Liver (tissue), 9 donors: ENCODE measurements around the gene TRPM6. TPM values are rescaled to one million over a fixed set of nuclear protein-coding genes. Genes with fewer than 3 reads are reported as not detected.

Experiments
- DNase-seq: peaks from one replicate; pipeline ENCODE4 v3.0.0-alpha.2; 2017; ENCODE audit warnings: low spot score
- H3K27ac ChIP-seq, 2 donors: one replicate each; pipeline ENCODE4 v1.7.0; 2013; ENCODE audit warnings: inconsistent platforms in 2 of 2, low read length in 2 of 2, control low read depth in 1 of 2, low read depth in 1 of 2, mild to moderate bottlenecking in 1 of 2
- H3K27me3 ChIP-seq, 4 donors: one replicate each; pipeline versions ENCODE4 v1.6.1 to v1.7.0; 2013; ENCODE audit warnings: low read length in 3 of 4, inconsistent platforms in 1 of 4, mild to moderate bottlenecking in 1 of 4, moderate library complexity in 1 of 4; ENCODE audit not compliant: control insufficient read depth in 4 of 4, insufficient read depth in 4 of 4
- H3K36me3 ChIP-seq, 4 donors: one replicate each; pipeline versions ENCODE4 v1.6.1 to v1.7.0; 2013; ENCODE audit warnings: low read length in 3 of 4, mild to moderate bottlenecking in 3 of 4, low read depth in 1 of 4, moderate library complexity in 1 of 4; ENCODE audit not compliant: control insufficient read depth in 4 of 4, insufficient read depth in 3 of 4
- H3K4me1 ChIP-seq, 4 donors: one replicate each; pipeline versions ENCODE4 v1.6.1 to v1.7.0; 2013; ENCODE audit warnings: low read length in 3 of 4, mild to moderate bottlenecking in 3 of 4, moderate library complexity in 1 of 4; ENCODE audit not compliant: control insufficient read depth in 4 of 4, insufficient read depth in 4 of 4
- H3K4me3 ChIP-seq, 3 donors: one replicate each; pipeline versions ENCODE4 v1.6.1 to v1.7.0; 2013; ENCODE audit warnings: low read length in 3 of 3, control low read depth in 1 of 3, low read depth in 1 of 3, mild to moderate bottlenecking in 1 of 3
- H3K9ac ChIP-seq, 2 donors: one replicate each; pipeline ENCODE4 v1.7.0; 2013; ENCODE audit warnings: low read length in 2 of 2, mild to moderate bottlenecking in 2 of 2, moderate library complexity in 2 of 2, control low read depth in 1 of 2, low read depth in 1 of 2
- H3K9me3 ChIP-seq, 4 donors: one replicate each; pipeline versions ENCODE4 v1.6.1 to v1.7.0; 2013; ENCODE audit warnings: low read length in 3 of 4; ENCODE audit not compliant: control insufficient read depth in 4 of 4
- EGR1 ChIP-seq, 2 donors: IDR thresholded peaks; 2 replicates each; pipeline ENCODE4 v1.6.1; 2016 to 2018; ENCODE audit warnings: antibody characterized with exemption in 2 of 2, low read depth in 2 of 2
- FOXA1 ChIP-seq: IDR thresholded peaks from 2 replicates; pipeline ENCODE4 v1.6.1; 2016; ENCODE audit warnings: antibody characterized with exemption
- FOXA2 ChIP-seq: IDR thresholded peaks from 2 replicates; pipeline ENCODE4 v1.6.1; 2016; ENCODE audit warnings: antibody characterized with exemption
- GABPA ChIP-seq, 2 donors: IDR thresholded peaks in 1 of 2; conservative IDR thresholded peaks in 1 of 2; 2 replicates each; pipeline ENCODE4 v1.6.1; 2016; ENCODE audit warnings: antibody characterized with exemption in 2 of 2, mild to moderate bottlenecking in 1 of 2, moderate library complexity in 1 of 2
- HNF4A ChIP-seq, 2 donors: conservative IDR thresholded peaks; 2 replicates each; pipeline ENCODE4 v1.6.1; 2016; ENCODE audit warnings: antibody characterized with exemption in 2 of 2, mild to moderate bottlenecking in 2 of 2
- HNF4G ChIP-seq: IDR thresholded peaks from 2 replicates; pipeline ENCODE4 v1.6.1; 2016; ENCODE audit warnings: antibody characterized with exemption
- JUND ChIP-seq, 2 donors: IDR thresholded peaks; 2 replicates each; pipeline ENCODE4 v1.6.1; 2016; ENCODE audit warnings: antibody characterized with exemption in 2 of 2
- NR2F2 ChIP-seq: IDR thresholded peaks from 2 replicates; pipeline ENCODE4 v1.6.1; 2016; ENCODE audit warnings: antibody characterized with exemption
- RAD21 ChIP-seq, 2 donors: IDR thresholded peaks; 2 replicates each; pipeline ENCODE4 v1.6.1; 2016; ENCODE audit warnings: antibody characterized with exemption in 2 of 2, mild to moderate bottlenecking in 2 of 2
- RXRA ChIP-seq, 2 donors: IDR thresholded peaks; 2 replicates each; pipeline ENCODE4 v1.6.1; 2017 to 2018; ENCODE audit warnings: antibody characterized with exemption in 2 of 2, mild to moderate bottlenecking in 1 of 2
- SP1 ChIP-seq: IDR thresholded peaks from 2 replicates; pipeline ENCODE4 v1.6.1; 2018; ENCODE audit warnings: antibody characterized with exemption, mild to moderate bottlenecking
- TAF1 ChIP-seq: conservative IDR thresholded peaks from 2 replicates; pipeline ENCODE4 v1.6.1; 2016; ENCODE audit warnings: antibody characterized with exemption, mild to moderate bottlenecking
- YY1 ChIP-seq: IDR thresholded peaks from 2 replicates; pipeline ENCODE4 v1.6.1; 2016; ENCODE audit warnings: antibody characterized with exemption, mild to moderate bottlenecking
- WGBS: extraction: QIAGEN DNeasy Blood & Tissue Kit; methylation state at CpG from one replicate; pipeline ENCODE4 v1.1.7; 2013; 5-methylcytosine and 5-hydroxymethylcytosine counted together
- polyA plus RNA-seq, 2 donors: library from polyadenylated mRNA; stranded (reverse) in 1 of 2; unstranded in 1 of 2; fragments of 200-250 nt in 1 of 2; fragments of >200 nt in 1 of 2; fragmentation: Nextera tagmentation in 1 of 2; extraction: Ambion mirVana in 1 of 2; gene quantifications; one replicate each; pipeline versions ENCODE4 v1.2.1 to v1.2.3, GENCODE V29; 2013 to 2015
- total RNA-seq, 2 donors: library from RNA; depleted of rRNA; stranded (reverse); fragments of >200 nt; gene quantifications; one replicate each; pipeline ENCODE4 v1.2.3, GENCODE V29; 2014
- TF ChIP-seq, protein P1 (sequence below): IDR thresholded peaks from 2 replicates; pipeline ENCODE4 v1.6.1; 2016; ENCODE audit warnings: antibody characterized with exemption
- TF ChIP-seq, protein P2 (sequence below): IDR thresholded peaks from 2 replicates; pipeline ENCODE4 v1.6.1; 2016; ENCODE audit warnings: antibody characterized with exemption, mild to moderate bottlenecking
- TF ChIP-seq, protein P3 (sequence below): IDR thresholded peaks from 2 replicates; pipeline ENCODE4 v1.6.1; 2016; ENCODE audit warnings: antibody characterized with exemption
- TF ChIP-seq, protein P4 (sequence below): IDR thresholded peaks from 2 replicates; pipeline ENCODE4 v1.6.1; 2016; ENCODE audit warnings: antibody characterized with exemption
- TF ChIP-seq, protein P5 (sequence below): fragments of 150-350 bp; IDR thresholded peaks from 2 replicates; pipeline ENCODE4 v1.5.1; 2017; ENCODE audit warnings: improper control_type of control experiment, low read depth, low read length; ENCODE audit not compliant: missing input control
- donor health status: healthy.
- donor health status: healthy.
- donor health status: healthy.
- donor health status: healthy.
- donor health status: healthy.

TRPM6 gene
- total and polyA plus RNA-seq, 4 donors = 0.05 to 0.67 (median 0.10) TPM

DNA sequence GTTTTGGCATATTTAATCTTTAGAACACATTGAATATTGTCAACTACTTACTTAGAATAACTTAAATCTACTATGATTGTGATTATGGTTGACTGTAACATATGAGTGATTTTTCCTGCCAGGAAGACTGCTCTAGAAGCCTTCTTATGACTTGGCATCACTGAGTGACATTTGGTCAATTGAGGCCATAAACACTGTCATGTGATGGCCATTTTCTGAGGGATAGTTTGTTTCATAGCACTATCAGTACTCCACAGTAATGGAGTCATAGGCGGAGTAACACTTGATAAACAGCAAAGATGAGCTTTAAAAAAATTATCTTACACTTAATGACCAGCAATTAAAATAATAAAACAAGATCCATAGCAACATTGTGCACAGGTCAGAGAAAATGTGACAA is 34.0 kb upstream of the TRPM6 start:
- no peaks in the 10 kb centered on the region for H3K9me3 ChIP-seq
- 42% methylated on average over 1 of the region's 1 CpG for WGBS
- no peak overlapping the region for H3K27ac ChIP-seq
- H3K4me3 ChIP-seq = no peak overlapping the region
- no peaks in the 10 kb centered on the region for H3K27me3 ChIP-seq
- H3K9ac ChIP-seq = no peak overlapping the region
- no peak for DNase-seq
- no peaks in the 10 kb centered on the region for H3K36me3 ChIP-seq
- H3K4me1 ChIP-seq = no peaks in the 10 kb centered on the region
- TF ChIP-seq TAF1 = no peak
- TF ChIP-seq RAD21 (IDR thresholded peaks at IDR 0.05) = no peak
- no peak for TF ChIP-seq JUND (IDR thresholded peaks at IDR 0.05)
- no peak for TF ChIP-seq FOXA1
- no peak for TF ChIP-seq HNF4A (conservative IDR thresholded peaks at IDR 0.05)
- no peak for TF ChIP-seq GABPA (IDR thresholded peaks at IDR 0.05 in 1 of 2, conservative IDR thresholded peaks at IDR 0.05 in 1 of 2)
- TF ChIP-seq, protein P1, sequence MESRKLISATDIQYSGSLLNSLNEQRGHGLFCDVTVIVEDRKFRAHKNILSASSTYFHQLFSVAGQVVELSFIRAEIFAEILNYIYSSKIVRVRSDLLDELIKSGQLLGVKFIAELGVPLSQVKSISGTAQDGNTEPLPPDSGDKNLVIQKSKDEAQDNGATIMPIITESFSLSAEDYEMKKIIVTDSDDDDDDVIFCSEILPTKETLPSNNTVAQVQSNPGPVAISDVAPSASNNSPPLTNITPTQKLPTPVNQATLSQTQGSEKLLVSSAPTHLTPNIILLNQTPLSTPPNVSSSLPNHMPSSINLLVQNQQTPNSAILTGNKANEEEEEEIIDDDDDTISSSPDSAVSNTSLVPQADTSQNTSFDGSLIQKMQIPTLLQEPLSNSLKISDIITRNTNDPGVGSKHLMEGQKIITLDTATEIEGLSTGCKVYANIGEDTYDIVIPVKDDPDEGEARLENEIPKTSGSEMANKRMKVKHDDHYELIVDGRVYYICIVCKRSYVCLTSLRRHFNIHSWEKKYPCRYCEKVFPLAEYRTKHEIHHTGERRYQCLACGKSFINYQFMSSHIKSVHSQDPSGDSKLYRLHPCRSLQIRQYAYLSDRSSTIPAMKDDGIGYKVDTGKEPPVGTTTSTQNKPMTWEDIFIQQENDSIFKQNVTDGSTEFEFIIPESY = no peak
- no peak for TF ChIP-seq EGR1 (IDR thresholded peaks at IDR 0.05; ENCODE audit: low read depth in 2 of 2)
- TF ChIP-seq FOXA2 = no peak
- no peak for TF ChIP-seq SP1
- TF ChIP-seq RXRA (IDR thresholded peaks at IDR 0.05) = no peak
- TF ChIP-seq, protein P2, sequence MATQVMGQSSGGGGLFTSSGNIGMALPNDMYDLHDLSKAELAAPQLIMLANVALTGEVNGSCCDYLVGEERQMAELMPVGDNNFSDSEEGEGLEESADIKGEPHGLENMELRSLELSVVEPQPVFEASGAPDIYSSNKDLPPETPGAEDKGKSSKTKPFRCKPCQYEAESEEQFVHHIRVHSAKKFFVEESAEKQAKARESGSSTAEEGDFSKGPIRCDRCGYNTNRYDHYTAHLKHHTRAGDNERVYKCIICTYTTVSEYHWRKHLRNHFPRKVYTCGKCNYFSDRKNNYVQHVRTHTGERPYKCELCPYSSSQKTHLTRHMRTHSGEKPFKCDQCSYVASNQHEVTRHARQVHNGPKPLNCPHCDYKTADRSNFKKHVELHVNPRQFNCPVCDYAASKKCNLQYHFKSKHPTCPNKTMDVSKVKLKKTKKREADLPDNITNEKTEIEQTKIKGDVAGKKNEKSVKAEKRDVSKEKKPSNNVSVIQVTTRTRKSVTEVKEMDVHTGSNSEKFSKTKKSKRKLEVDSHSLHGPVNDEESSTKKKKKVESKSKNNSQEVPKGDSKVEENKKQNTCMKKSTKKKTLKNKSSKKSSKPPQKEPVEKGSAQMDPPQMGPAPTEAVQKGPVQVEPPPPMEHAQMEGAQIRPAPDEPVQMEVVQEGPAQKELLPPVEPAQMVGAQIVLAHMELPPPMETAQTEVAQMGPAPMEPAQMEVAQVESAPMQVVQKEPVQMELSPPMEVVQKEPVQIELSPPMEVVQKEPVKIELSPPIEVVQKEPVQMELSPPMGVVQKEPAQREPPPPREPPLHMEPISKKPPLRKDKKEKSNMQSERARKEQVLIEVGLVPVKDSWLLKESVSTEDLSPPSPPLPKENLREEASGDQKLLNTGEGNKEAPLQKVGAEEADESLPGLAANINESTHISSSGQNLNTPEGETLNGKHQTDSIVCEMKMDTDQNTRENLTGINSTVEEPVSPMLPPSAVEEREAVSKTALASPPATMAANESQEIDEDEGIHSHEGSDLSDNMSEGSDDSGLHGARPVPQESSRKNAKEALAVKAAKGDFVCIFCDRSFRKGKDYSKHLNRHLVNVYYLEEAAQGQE = no peak
- no peak for TF ChIP-seq NR2F2
- TF ChIP-seq YY1 = no peak
- TF ChIP-seq HNF4G = no peak
- TF ChIP-seq, protein P3, sequence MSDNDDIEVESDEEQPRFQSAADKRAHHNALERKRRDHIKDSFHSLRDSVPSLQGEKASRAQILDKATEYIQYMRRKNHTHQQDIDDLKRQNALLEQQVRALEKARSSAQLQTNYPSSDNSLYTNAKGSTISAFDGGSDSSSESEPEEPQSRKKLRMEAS = no peak
- TF ChIP-seq, protein P4, sequence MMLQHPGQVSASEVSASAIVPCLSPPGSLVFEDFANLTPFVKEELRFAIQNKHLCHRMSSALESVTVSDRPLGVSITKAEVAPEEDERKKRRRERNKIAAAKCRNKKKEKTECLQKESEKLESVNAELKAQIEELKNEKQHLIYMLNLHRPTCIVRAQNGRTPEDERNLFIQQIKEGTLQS = no peak
- TF ChIP-seq, protein P5, sequence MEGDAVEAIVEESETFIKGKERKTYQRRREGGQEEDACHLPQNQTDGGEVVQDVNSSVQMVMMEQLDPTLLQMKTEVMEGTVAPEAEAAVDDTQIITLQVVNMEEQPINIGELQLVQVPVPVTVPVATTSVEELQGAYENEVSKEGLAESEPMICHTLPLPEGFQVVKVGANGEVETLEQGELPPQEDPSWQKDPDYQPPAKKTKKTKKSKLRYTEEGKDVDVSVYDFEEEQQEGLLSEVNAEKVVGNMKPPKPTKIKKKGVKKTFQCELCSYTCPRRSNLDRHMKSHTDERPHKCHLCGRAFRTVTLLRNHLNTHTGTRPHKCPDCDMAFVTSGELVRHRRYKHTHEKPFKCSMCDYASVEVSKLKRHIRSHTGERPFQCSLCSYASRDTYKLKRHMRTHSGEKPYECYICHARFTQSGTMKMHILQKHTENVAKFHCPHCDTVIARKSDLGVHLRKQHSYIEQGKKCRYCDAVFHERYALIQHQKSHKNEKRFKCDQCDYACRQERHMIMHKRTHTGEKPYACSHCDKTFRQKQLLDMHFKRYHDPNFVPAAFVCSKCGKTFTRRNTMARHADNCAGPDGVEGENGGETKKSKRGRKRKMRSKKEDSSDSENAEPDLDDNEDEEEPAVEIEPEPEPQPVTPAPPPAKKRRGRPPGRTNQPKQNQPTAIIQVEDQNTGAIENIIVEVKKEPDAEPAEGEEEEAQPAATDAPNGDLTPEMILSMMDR = no peak
